HEK293T (cell line): ENCODE measurements around the gene S100P.
"Not testable (repeated sequence)": the region's sequence is repeated elsewhere in the genome, so short reads cannot be mapped to it uniquely, and the experiment has no call there.

Experiments used
- CTCF ChIA-PET: fragments of 350-600 bp; formaldehyde crosslinking; extraction: SDS; loops from one replicate; lab custom pipeline; 2021; ENCODE audit warnings: antibody characterized with exemption, inconsistent platforms; lab: Yijun Ruan, JAX
- POLR2A ChIA-PET: fragments of 350-600 bp; formaldehyde crosslinking; extraction: SDS; loops from one replicate; lab custom pipeline; 2020; ENCODE audit warnings: antibody characterized with exemption, inconsistent platforms; lab: Yijun Ruan, JAX
- DNase-seq: peaks from one replicate; pipeline ENCODE4 v3.0.0; 2012; ENCODE audit warnings: mixed read lengths; ENCODE audit errors: extremely low spot score
- ARNT ChIP-seq: fragments of 450-650 bp; IDR thresholded peaks from 2 replicates; pipeline ENCODE4 v1.6.1; 2017; ENCODE audit warnings: mild to moderate bottlenecking
- BHLHE40 ChIP-seq: fragments of 450-650 bp; IDR thresholded peaks from 2 replicates; pipeline ENCODE4 v1.6.1; 2016; ENCODE audit warnings: mild to moderate bottlenecking, moderate library complexity, borderline replicate concordance
- CTBP1 ChIP-seq: fragments of 450-650 bp; IDR thresholded peaks from 2 replicates; pipeline ENCODE4 v1.6.1; 2016; ENCODE audit warnings: borderline replicate concordance
- ELF4 ChIP-seq: fragments of 450-650 bp; IDR thresholded peaks from 2 replicates; pipeline ENCODE4 v1.6.1; 2017; ENCODE audit warnings: antibody characterized with exemption
- FOXA1 ChIP-seq: fragments of 450-650 bp; IDR thresholded peaks from 2 replicates; pipeline ENCODE4 v1.6.1; 2016; ENCODE audit warnings: mild to moderate bottlenecking
- FOXK2 ChIP-seq: fragments of 450-650 bp; IDR thresholded peaks from 2 replicates; pipeline ENCODE4 v1.6.1; 2016; ENCODE audit warnings: mild to moderate bottlenecking
- FOXM1 ChIP-seq: fragments of 450-650 bp; IDR thresholded peaks from 2 replicates; pipeline ENCODE4 v1.6.1; 2017; ENCODE audit warnings: mild to moderate bottlenecking, borderline replicate concordance
- HDGF ChIP-seq: fragments of 450-650 bp; IDR thresholded peaks from 2 replicates; pipeline ENCODE4 v1.6.1; 2017; ENCODE audit warnings: antibody characterized with exemption, borderline replicate concordance
- L3MBTL2 ChIP-seq: fragments of 450-650 bp; conservative IDR thresholded peaks from 2 replicates; pipeline ENCODE4 v1.6.1; 2016; ENCODE audit warnings: mild to moderate bottlenecking
- LEF1 ChIP-seq: fragments of 450-650 bp; IDR thresholded peaks from 2 replicates; pipeline ENCODE4 v1.6.1; 2017; ENCODE audit warnings: mild to moderate bottlenecking, borderline replicate concordance
- NFRKB ChIP-seq: fragments of 450-650 bp; IDR thresholded peaks from 2 replicates; pipeline ENCODE4 v1.6.1; 2016; ENCODE audit warnings: mild to moderate bottlenecking, moderate library complexity
- PKNOX1 ChIP-seq: fragments of 450-650 bp; IDR thresholded peaks from 2 replicates; pipeline ENCODE4 v1.6.1; 2016
- SP1 ChIP-seq: fragments of 450-650 bp; IDR thresholded peaks from 2 replicates; pipeline ENCODE4 v1.6.1; 2017
- SUZ12 ChIP-seq: fragments of 450-650 bp; IDR thresholded peaks from 2 replicates; pipeline ENCODE4 v1.6.1; 2016; ENCODE audit warnings: mild to moderate bottlenecking
- TARDBP ChIP-seq: fragments of 450-650 bp; IDR thresholded peaks from 2 replicates; pipeline ENCODE4 v1.6.1; 2016
- ZNF384 ChIP-seq: fragments of 450-650 bp; IDR thresholded peaks from 2 replicates; pipeline ENCODE4 v1.6.1; 2016

The S100P gene

GRCh38 chr4:6693231-6694176 lies at the start of gene S100P:
S100P (plus strand) TSS chr4:6693878; CDS start chr4:6693933, 55 bp downstream.
- no peak for DNase-seq
- TF ChIP-seq ARNT (no peak), FOXM1 (no peak), HDGF (no peak), ELF4 (no peak)
- CTCF ChIA-PET = interaction anchor here (0.7 to 1.1 kb wide), 4 partner anchors 8 to 695 kb away, joined by 3 to 4 read pairs (median 3); no protein-coding TSS in a partner anchor
- POLR2A ChIA-PET = interaction anchor here (0.6 to 4.8 kb wide), 8 partner anchors 9 to 53 kb away, joined by 3 to 21 read pairs (median 7); partner anchors contain the start of genes BLOC1S4, MRFAP1 and MRFAP1L1

GRCh38 chr4:6644792-6645530 lies 48.7 kb upstream of the S100P start:
- CTCF ChIA-PET = no interaction called here
- TF ChIP-seq ARNT (no peak), TARDBP (no peak), FOXM1 (no peak), ZNF384 (no peak), L3MBTL2 (no peak), FOXK2 (no peak), PKNOX1 (no peak), HDGF (no peak), LEF1 (no peak)
- no peak for DNase-seq
- POLR2A ChIA-PET = interaction anchor here (0.7 to 5.8 kb wide), 4 partner anchors 11 to 65 kb away, joined by 3 to 79 read pairs (median 4); partner anchors contain the start of gene MRFAP1L1

- no peak for DNase-seq
- ChIA-PET CTCF (no interaction called here), POLR2A (interaction anchor here (0.7 kb wide), 1 partner anchor 12 kb away, joined by 3 read pairs; no protein-coding TSS in a partner anchor)
- no peak for TF ChIP-seq SP1
- TF ChIP-seq TARDBP = no peak
- no peak for TF ChIP-seq LEF1
- TF ChIP-seq HDGF = no peak
- TF ChIP-seq ZNF384 = no peak
- no peak for TF ChIP-seq PKNOX1
- no peak for TF ChIP-seq SUZ12
- TF ChIP-seq ARNT = no peak
- TF ChIP-seq FOXA1 = no peak
- no peak for TF ChIP-seq NFRKB
- TF ChIP-seq L3MBTL2 = no peak
- TF ChIP-seq CTBP1 = no peak
- no peak for TF ChIP-seq FOXM1
- TF ChIP-seq FOXK2 = no peak
These were observed 46.5 kb upstream of the S100P start for GRCh38 chr4:6647169-6647568.

GRCh38 chr4:6647582-6648230 lies 46.0 kb upstream of the S100P start:
- ChIA-PET POLR2A (no interaction called here), CTCF (no interaction called here)
- no peak for DNase-seq
- TF ChIP-seq ELF4 (no peak), LEF1 (no peak), CTBP1 (no peak), TARDBP (no peak), FOXK2 (no peak), BHLHE40 (no peak), NFRKB (no peak), ZNF384 (no peak), FOXM1 (no peak), L3MBTL2 (no peak), FOXA1 (no peak), ARNT (no peak), HDGF (no peak), PKNOX1 (no peak), SUZ12 (no peak), SP1 (no peak)

- no peak for DNase-seq
- no peak for TF ChIP-seq PKNOX1
- TF ChIP-seq ZNF384 = no peak
- ChIA-PET CTCF (no interaction called here), POLR2A (interaction anchor here (0.5 kb wide), 1 partner anchor 11 kb away, joined by 3 read pairs; no protein-coding TSS in a partner anchor)
These were observed 44.5 kb upstream of the S100P start for GRCh38 chr4:6649216-6649615.

GRCh38 chr4:6654211-6654610 lies 39.5 kb upstream of the S100P start:
- CTCF ChIA-PET, DNase-seq: not testable (repeated sequence)
- POLR2A ChIA-PET = interaction anchor here (3.7 kb wide), 1 partner anchor 12 kb away, joined by 24 read pairs; the partner anchor contains the start of gene MRFAP1

- POLR2A ChIA-PET = interaction anchor here (1.8 to 2.5 kb wide), 2 partner anchors 15 to 18 kb away, joined by 6 to 10 read pairs; partner anchors contain the start of gene MRFAP1
These were observed 38.4 kb upstream of the S100P start for GRCh38 chr4:6655291-6655690.

More at GRCh38 chr4:6655291-6655690, 38.4 kb upstream of the S100P start:
- CTCF ChIA-PET, DNase-seq: not testable (repeated sequence)
